GM20000 (cell line): ENCODE results near the gene RALGPS1.

ENCODE experiments used
- DNase-seq: peaks from one replicate; pipeline ENCODE4 v3.0.0; 2012; ENCODE audit warnings: low spot score
- CTCF ChIP-seq: IDR thresholded peaks from 2 replicates; pipeline ENCODE4 v1.5.1; 2012; ENCODE audit warnings: mild to moderate bottlenecking, control low read depth; ENCODE audit errors: extremely low read depth, missing control alignments

The RALGPS1 gene

GRCh38 chr9:126952205-126952977, 37.8 kb downstream of the RALGPS1 start:
- no peak for DNase-seq

GRCh38 chr9:126953041-126953809, 38.6 kb downstream of the RALGPS1 start:
- DNase-seq: no peak
- no peak for TF ChIP-seq CTCF

More at GRCh38 chr9:126952205-126952977, 37.8 kb downstream of the RALGPS1 start:
- TF ChIP-seq CTCF: no peak

GRCh38 chr9:126955811-126956210, 41.2 kb downstream of the RALGPS1 start:
- no peak for TF ChIP-seq CTCF
- no peak for DNase-seq

- no peak for TF ChIP-seq CTCF
- no peak for DNase-seq
These were observed 42.5 kb downstream of the RALGPS1 start for GRCh38 chr9:126956917-126957686.

GRCh38 chr9:126957687-126958053, 43.1 kb downstream of the RALGPS1 start:
- no peak for DNase-seq
- no peak for TF ChIP-seq CTCF

- TF ChIP-seq CTCF: no peak
- no peak for DNase-seq
These were observed 44.8 kb downstream of the RALGPS1 start for GRCh38 chr9:126959336-126959735.
